Erythroblast (primary cell): Measurements from ENCODE around the gene MIA2.

Experiments
- GATA1 ChIP-seq: IDR thresholded peaks from 2 replicates; pipeline ENCODE4 v1.6.1; 2011; ENCODE audit warnings: low read depth, mild to moderate bottlenecking, control low read depth, low read length, moderate library complexity
- POLR2A ChIP-seq: IDR thresholded peaks from 2 replicates; pipeline ENCODE4 v1.6.1; 2011; ENCODE audit warnings: mild to moderate bottlenecking, low read length

- no peak for TF ChIP-seq POLR2A
- no peak for TF ChIP-seq GATA1
Observed at GRCh38 chr14:39350866-39351265, 117.2 kb downstream of the MIA2 start.
